Adipose tissue (tissue), 3 donors: ENCODE measurements around the gene CC2D2A. TPM values are rescaled to one million over a fixed set of nuclear protein-coding genes. Genes with fewer than 3 reads are reported as not detected.
"Not testable (repeated sequence)": the region's sequence is repeated elsewhere in the genome, so short reads cannot be mapped to it uniquely, and the experiment has no call there.

Experiments
- H3K27ac ChIP-seq: one replicate; pipeline ENCODE4 v1.5.1; 2013; ENCODE audit warnings: low read depth, low read length
- WGBS, 3 donors: extraction: QIAGEN DNeasy Blood & Tissue Kit; methylation state at CpG; one replicate each; pipeline ENCODE4 v1.1.7; 2013; 5-methylcytosine and 5-hydroxymethylcytosine counted together
- polyA plus RNA-seq, 3 donors: library from polyadenylated mRNA; stranded (reverse); fragments of 200-250 nt; gene quantifications; one replicate each; pipeline ENCODE4 v1.2.3, GENCODE V29; 2013
- donor health status: healthy with polysubstance abuse.
- donor health status: Bipolar disorder and iron deficiency.
- donor health status: healthy.

The CC2D2A gene
- polyA plus RNA-seq, 3 donors = 3.4 to 39.4 (median 5.8) TPM

DNA sequence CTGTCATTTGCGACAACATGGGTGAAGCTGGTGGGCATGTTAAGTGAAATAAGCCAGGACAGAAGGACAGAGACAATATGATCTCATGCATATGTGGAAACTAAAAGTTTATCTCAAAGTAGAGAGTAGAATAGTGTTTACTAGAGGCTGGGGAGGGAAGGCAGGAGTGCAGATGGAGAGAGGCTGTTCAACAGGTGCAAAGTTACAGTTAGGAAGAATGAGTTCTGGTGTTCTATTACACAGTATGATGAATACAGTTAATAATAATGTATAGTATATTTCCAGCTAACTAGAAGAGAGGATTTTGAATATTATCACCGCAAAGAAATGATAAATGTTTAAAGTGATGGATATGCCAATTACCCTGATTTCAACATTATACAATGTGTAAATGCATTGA lies 115.6 kb downstream of the CC2D2A start:
- no peak overlapping the region for H3K27ac ChIP-seq
- WGBS, 3 donors = 95 to 98% (median 97%) methylated on average over 2 of the region's 2 CpGs

DNA sequence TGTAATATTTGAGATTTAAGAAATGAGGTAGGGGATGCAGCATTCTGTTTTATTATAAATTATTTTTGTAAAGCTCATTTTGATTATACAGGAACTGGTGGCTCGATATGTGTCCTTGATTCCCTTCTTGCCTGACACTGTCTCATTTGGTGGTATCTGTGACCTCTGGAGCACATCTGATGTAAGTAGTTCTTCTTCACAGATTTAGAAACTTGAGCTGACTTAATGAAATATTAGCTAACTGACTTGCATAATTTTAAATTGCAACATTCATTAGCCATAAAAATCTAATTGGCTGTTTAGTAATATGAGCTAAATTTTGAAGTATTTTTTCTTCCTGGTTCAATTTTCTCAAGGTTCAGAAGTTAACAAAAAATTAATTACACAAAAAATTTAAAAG lies 116.4 kb downstream of the CC2D2A start:
- WGBS, 3 donors = 36 to 79% (median 61%) methylated on average over 1 of the region's 1 CpG
- H3K27ac ChIP-seq = no peak overlapping the region

DNA sequence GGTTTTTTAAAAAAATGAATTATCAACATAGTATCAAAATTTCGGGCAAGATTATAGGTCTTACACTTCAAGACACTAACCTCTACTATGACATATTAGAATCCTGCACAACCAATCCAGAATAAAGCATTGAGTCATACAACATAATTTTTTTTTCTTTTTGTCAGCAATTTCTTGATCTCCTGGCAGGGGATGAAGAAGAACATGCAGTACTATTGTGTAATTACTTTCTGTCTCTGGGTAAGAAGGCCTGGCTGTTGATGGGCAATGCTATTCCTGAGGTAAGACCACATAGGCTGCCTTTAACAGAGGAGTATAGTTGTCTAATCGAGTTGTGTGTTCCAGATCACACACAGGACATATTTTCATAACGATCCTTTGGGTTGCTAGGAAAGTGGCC lies 118.0 kb downstream of the CC2D2A start:
- WGBS, 3 donors = 59 to 80% (median 67%) methylated on average over 3 of the region's 3 CpGs
- H3K27ac ChIP-seq = no peak overlapping the region

DNA sequence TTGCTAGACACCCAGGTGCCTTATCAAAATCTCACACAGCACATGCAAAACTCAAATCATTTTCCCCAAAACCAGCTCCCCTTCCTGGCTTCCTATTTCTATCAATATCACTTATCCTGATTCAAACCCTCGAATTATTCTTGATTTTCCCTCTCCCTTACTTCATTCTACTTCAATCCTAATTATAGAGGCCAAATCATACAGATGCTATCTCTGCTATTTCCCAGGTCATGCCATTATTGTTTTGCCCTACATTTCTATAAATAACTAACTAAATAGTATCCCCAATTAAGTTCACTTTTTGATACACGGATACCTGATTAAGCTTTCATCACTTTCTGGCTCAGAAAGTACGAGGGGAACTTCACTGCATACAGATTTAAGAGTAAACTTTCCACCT lies 123.1 kb downstream of the CC2D2A start:
- H3K27ac ChIP-seq = no peak overlapping the region
- WGBS, 3 donors = 67 to 72% (median 72%) methylated on average over 3 of the region's 3 CpGs

DNA sequence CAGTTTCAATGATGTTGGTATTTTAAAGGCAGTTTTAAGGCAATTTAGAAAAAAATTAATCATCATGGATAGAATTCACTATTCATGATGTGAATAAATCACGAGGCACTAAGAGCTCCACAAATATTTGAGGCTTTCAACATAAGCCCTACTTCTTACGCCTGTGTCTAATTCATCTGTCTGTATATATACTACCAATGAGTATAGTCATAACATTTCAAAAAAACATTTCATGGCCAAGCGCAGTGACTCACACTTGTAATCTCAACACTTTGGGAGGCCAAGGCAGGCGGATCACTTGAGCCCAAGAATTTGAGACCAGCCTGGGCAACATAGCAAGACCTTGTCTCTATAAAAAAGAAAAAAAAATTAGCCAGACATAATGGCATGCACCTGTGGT lies 129.0 kb downstream of the CC2D2A start:
- WGBS, 3 donors = 96 to 97% (median 97%) methylated on average over 4 of the region's 4 CpGs
- no peak overlapping the region for H3K27ac ChIP-seq

DNA sequence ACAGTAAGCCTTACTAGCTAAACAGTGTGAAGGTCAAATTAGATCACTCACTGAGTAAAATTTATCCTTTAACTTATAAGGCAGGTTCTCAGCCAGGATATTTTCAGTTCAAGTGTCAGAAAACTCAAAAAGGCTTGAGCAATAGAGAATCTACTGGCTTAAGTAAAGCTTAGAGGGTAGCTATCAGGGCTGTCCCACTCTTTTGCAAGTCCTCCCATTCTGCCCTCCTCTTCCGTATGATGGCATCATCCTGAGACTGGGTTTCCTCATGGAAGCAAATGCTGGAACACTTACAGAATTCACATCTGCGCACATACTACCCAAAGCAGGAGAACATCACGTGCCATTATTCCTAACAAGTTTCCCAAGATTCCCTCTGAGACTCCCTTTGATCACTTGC lies 130.5 kb downstream of the CC2D2A start:
- WGBS, 3 donors = 76 to 92% (median 89%) methylated on average over 3 of the region's 3 CpGs
- no peak overlapping the region for H3K27ac ChIP-seq

DNA sequence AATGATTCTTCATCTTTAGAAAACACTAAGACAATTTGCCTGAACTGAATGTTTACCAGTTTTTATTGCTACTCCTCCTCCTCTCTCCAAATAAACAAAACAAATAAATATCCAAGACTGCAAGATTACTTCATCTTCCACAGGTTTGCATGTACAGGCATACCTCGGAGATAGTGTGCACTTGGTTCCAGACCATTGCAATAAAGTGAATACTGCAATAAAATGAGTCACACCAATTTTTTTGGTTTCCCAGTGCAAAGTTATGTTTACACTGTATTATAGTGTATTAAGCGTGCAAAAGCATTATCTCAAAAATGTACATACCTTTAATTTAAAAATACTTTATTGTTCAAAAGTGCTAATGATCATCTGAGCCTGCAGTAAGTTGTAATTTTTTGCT lies 132.2 kb downstream of the CC2D2A start:
- 91 to 96% (median 95%) methylated on average over 2 of the region's 2 CpGs for WGBS, 3 donors
- no peak overlapping the region for H3K27ac ChIP-seq

DNA sequence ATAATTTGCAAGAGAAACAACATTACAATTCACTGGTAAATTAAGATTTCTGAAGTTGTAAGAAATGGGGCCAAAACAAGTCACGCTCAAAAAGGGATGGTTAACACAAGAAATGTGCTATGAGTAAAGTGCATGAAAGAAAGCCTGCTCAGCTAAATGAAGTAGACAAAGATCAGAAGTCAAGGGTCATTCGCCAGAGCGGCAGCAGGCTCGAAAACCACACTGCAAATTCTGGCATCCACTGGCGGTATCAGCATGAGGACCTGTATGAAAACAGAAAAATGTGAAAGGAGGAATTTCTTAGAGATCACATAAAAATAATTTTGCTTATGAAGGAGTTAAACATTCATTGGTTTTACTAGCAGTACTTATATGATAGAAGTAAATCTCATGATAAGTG lies 135.9 kb downstream of the CC2D2A start:
- 93 to 97% (median 94%) methylated on average over 5 of the region's 5 CpGs for WGBS, 3 donors
- H3K27ac ChIP-seq = no peak overlapping the region

DNA sequence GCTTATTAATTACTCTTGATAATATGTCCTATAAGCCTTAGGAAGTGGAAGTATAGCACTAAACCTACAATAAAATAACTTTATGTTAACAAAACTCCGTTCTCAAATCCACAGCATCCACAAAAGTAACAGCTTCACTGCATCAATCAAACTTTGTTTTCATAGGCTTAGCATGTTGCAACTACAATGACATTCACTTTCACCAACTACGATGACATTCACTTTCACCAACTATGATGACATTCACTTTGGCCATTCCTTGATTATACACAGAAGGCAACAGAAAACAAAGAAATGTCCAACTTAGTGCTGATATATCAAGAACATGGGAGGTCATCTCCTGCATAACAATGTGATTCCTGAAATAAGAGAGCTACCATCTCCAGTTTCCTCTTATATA lies 141.2 kb downstream of the CC2D2A start:
- H3K27ac ChIP-seq = no peak overlapping the region
- 72 to 91% (median 84%) methylated on average over 2 of the region's 2 CpGs for WGBS, 3 donors

DNA sequence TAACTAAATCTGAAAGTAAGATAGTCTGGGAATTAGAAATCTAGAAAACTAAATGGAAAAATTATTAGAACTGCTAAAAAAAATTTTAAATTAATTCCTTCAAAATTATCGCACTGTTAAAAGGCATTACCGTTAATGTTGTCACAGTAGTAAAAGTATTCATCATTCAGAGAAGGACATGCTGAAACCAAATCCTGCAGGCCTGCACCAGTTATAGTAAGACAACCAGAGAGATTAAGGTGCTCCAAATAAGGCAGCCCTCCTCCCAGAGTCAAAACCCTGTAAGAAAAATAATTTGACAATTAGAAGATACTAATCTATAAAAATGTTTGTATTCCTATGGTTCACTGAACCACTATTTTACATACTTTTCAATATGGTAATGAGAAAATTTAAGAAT lies 142.5 kb downstream of the CC2D2A start:
- no peak overlapping the region for H3K27ac ChIP-seq
- 98 to 99% (median 98%) methylated on average over 2 of the region's 2 CpGs for WGBS, 3 donors

DNA sequence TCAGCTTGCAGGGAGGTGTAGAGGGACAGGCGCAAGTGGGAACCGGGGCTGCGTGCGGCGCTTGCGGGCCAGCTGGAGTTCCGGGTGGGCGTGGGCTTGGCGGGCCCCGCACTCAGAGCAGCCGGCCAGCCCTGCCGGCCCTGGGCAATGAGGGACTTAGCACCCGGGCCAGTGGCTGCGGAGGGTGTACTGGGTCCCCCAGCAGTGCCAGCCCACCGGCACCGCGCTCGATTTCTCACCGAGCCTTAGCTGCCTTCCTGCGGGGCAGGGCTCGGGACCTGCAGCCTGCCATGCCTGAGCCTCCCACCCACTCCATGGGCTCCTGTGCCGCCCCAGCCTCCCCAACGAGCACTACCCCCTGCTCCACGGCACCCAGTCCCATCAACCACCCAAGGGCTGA lies 145.2 kb downstream of the CC2D2A start:
- not testable (repeated sequence) for H3K27ac ChIP-seq
- 97 to 99% (median 99%) methylated on average over 13 to 23 of the region's 24 CpGs for WGBS, 3 donors

DNA sequence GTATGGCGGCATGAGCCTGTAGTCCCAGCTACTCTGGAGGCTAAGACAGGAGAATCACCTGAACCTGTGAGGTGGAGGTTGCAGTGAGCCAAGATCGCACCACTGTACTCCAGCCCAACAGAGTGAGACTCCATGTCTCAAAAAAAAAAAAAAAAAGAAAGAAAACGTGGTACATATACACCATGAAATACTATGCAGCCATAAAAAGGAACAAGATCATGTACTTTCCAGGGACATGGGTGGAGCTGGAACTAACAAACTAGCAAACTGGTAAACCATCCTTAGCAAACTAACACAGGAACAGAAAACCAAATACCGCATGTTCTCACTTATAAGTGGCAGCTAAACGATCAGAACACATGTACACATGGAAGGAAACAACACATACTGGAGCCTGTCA lies 147.7 kb downstream of the CC2D2A start:
- H3K27ac ChIP-seq = not testable (repeated sequence)
- 95 to 98% (median 97%) methylated on average over 4 to 5 of the region's 5 CpGs for WGBS, 3 donors

DNA sequence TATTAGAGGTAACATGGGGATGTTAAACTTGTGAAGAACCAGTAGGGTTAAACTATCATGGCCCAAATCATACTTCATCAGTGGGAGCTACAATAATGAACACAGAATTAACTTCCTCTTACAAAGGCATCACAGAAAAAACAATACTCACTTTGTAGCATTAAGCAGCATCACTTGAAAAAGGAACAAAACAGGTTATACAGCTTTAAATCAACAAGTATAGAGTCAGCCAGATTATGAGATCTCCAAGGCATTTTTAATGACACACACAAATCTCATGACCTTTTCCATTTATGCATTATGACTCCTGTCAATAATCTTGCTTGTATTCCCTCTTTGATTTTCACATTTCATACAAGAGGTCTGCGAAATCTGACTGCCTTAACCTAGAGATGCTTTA lies 167.1 kb downstream of the CC2D2A start:
- WGBS, 3 donors = 80 to 95% (median 85%) methylated on average over 1 of the region's 1 CpG
- no peak overlapping the region for H3K27ac ChIP-seq

DNA sequence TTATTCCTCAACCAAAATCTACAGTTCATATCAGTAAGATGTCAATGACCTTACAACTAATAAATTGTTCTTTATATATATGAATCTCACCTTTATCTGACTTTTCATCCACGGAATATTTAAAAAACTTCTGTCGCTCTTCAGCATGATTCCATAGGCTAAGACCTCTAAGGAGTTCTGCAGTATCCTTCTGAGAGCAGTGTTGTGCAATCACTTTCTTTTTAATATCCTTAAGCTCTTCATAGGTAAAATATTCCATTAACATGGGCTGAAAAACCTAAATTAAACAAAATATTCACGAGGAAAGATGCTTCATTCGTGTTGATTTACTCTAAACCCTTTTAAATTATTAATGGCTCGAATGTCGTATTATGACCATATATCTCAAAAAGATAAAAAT lies 168.7 kb downstream of the CC2D2A start:
- whole genome bisulfite sequencing, 3 donors = 94 to 96% (median 95%) methylated on average over 6 of the region's 6 CpGs
- no peak overlapping the region for H3K27ac ChIP-seq

DNA sequence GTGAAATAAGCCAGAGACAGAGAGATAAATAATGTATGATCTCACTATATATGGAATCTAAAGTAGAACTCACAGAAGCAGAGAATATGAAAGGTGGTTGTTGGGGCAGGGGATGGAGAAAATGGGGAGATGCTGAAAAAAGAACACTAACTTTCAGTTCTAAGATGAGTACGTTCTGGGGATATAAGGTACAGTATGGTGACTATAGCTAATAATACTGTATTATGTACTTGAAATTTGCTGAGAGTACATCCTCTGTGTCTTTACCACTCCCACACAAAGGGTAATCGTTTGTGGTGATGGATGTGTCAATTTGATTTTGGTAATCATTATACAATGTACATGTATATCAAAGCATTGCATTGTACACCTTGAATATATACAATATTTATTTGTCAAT lies 178.9 kb downstream of the CC2D2A start:
- no peak overlapping the region for H3K27ac ChIP-seq
- WGBS, 3 donors = 46 to 77% (median 76%) methylated on average over 2 of the region's 2 CpGs

DNA sequence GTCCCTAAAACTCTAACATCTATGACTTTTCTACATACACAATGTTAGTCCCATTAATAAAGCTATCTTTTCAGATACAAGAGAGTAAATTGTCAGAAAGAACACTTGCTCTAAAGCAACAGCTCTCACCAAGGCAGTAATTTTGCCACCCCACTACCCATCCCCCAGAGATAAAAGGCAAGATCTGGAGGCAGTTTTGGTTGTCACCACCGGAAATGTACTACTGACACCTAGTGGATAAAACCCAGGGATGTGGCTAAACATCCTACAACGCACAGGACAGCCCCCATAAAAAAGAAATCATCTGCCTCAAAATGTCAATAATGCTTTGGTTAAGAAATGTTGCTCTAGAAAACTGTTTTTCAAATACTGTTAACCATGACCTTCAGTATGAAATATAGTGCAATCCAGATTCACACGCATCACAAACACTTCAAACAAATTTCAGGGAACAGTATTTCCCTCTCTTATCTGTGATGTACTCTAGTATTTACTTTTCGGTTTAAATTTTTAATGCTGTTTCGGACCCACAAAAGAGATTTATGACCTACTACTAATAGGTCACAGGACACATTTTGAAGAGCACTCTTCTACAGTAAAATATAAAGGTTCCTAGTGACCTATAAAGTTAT lies 180.3 kb downstream of the CC2D2A start:
- WGBS, 3 donors = 20 to 31% (median 31%) methylated on average over 5 of the region's 5 CpGs
- no peak overlapping the region for H3K27ac ChIP-seq

Other genes starting within 250 kb of the CC2D2A start
- gene C1QTNF7, start 41.8 kb upstream of the CC2D2A start, polyA plus RNA-seq = 1 to 10 TPM in 2 of 3 donors, under 1 TPM in 1; 0.22 to 5.8 (median 4.5) TPM
- gene FBXL5, start 185.5 kb downstream of the CC2D2A start, polyA plus RNA-seq = 100 to 1,000 TPM in 1 of 3 donors, 10 to 100 TPM in 2; 26.3 to 100 (median 79.4) TPM
- gene FAM200B, start 211.9 kb downstream of the CC2D2A start, polyA plus RNA-seq = 10 to 100 TPM; 20.6 to 64.9 (median 42.6) TPM
- 10 to 100 TPM in 1 of 3 donors, 1 to 10 TPM in 2; 1.2 to 15.6 (median 8.0) TPM for gene BST1, start 233.2 kb downstream of the CC2D2A start, polyA plus RNA-seq